ENCODE data around the gene PDIK1L. TPM values are rescaled to one million over a fixed set of nuclear protein-coding genes. Genes with fewer than 3 reads are reported as not detected.
A peak's percentile ranks its signal among the peaks of the same experiment; 100 is the strongest.

Gene PDIK1L
- total RNA-seq, 1 donor from 2014 or later = 3.1 TPM

GRCh38 chr1:26112407-26112775 is 767 bp downstream of the PDIK1L start:
- H3K4me1 ChIP-seq (ENCODE audit: insufficient read depth, low read length) = peaks cover 13% of the 10 kb centered on the region
- no peaks in the 10 kb centered on the region for H3K36me3 Mint-ChIP-seq (ENCODE audit: low read depth, unreplicated experiment)
- H3K4me3 ChIP-seq (ENCODE audit: insufficient read depth, low read depth, low read length) = peak overlapping the region; percentile 91
- no peaks in the 10 kb centered on the region for H4K20me1 ChIP-seq (ENCODE audit: insufficient read depth, low read length)
- peaks cover 14% of the 10 kb centered on the region for H3K79me2 ChIP-seq (ENCODE audit: insufficient read depth, low read length)
- H3K9ac ChIP-seq (ENCODE audit: low read length) = peak overlapping the region; percentile 86
- H3K9me3 Mint-ChIP-seq (ENCODE audit: unreplicated experiment) = no peaks in the 10 kb centered on the region
- H3K27ac ChIP-seq (ENCODE audit: low read depth, low read length) = peak overlapping the region; percentile 59
- H3K4me2 ChIP-seq (ENCODE audit: low read length) = peak overlapping the region; percentile 93
- no peaks in the 10 kb centered on the region for H3K36me3 ChIP-seq (ENCODE audit: insufficient read depth, low read length)
- H3K9me3 ChIP-seq (ENCODE audit: insufficient read depth, low read depth, low read length) = no peaks in the 10 kb centered on the region
- FAIRE-seq (no peak), DNase-seq (ENCODE audit: low read depth) (no peak)
- peaks cover 7% of the 10 kb centered on the region for H3K4me1 Mint-ChIP-seq (ENCODE audit: low read depth, unreplicated experiment)
- TF ChIP-seq CTCF (IDR thresholded peaks at IDR 0.05; ENCODE audit: insufficient read depth, low read depth, low read length) (no peak), EZH2 (IDR thresholded peaks at IDR 0.05; ENCODE audit: insufficient read depth, low read length) (no peak)
- H3K27ac Mint-ChIP-seq (ENCODE audit: unreplicated experiment) = peak overlapping the region; percentile 38
- H2AFZ ChIP-seq (ENCODE audit: low read depth, low read length) = peak overlapping the region; percentile 99
- H3K4me3 Mint-ChIP-seq (ENCODE audit: unreplicated experiment) = peak overlapping the region; percentile 92
- H3K27me3 ChIP-seq (ENCODE audit: insufficient read depth, low read length) = no peaks in the 10 kb centered on the region
- no peaks in the 10 kb centered on the region for H3K27me3 Mint-ChIP-seq (ENCODE audit: low read depth, unreplicated experiment)

DNA sequence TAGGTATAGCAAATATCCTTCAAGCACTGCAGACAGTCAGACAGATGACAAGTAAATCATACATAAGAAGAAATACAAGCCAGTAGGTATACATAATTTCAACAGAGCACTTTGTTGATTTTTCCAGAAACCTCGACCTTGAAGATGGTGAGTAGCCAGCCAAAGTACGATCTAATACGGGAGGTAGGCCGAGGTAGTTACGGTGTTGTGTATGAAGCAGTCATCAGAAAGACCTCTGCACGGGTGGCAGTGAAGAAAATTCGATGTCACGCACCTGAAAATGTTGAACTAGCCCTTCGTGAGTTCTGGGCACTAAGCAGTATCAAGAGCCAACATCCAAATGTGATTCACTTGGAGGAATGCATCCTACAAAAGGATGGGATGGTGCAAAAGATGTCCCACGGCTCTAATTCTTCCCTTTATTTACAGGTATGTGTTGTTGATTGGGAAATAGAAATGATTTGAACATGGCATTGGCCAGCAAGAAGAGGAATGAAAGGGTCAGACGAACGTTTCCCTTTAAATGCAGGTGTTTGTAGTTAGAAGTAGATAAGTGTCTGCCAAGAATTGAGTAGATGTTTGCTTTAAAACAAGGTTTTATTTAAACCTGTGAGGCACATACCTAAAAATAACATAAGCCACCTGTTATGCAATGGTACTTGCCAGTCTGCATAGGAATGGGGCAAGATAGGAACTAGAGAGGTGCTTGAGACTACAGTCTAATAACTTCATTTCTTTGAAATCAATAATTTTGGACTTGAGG is 2.7 kb downstream of the PDIK1L start:
- no peak overlapping the region for H3K27ac Mint-ChIP-seq (ENCODE audit: unreplicated experiment)
- Histone ChIP-seq H4K20me1 (ENCODE audit: insufficient read depth, low read length) (no peaks in the 10 kb centered on the region), H3K9ac (ENCODE audit: low read length) (no peak overlapping the region), H3K36me3 (ENCODE audit: insufficient read depth, low read length) (no peaks in the 10 kb centered on the region), H3K27me3 (ENCODE audit: insufficient read depth, low read length) (no peaks in the 10 kb centered on the region), H3K79me2 (ENCODE audit: insufficient read depth, low read length) (peaks cover 14% of the 10 kb centered on the region), H2AFZ (ENCODE audit: low read depth, low read length) (no peak overlapping the region), H3K27ac (ENCODE audit: low read depth, low read length) (no peak overlapping the region), H3K9me3 (ENCODE audit: insufficient read depth, low read depth, low read length) (no peaks in the 10 kb centered on the region), H3K4me1 (ENCODE audit: insufficient read depth, low read length) (peaks cover 13% of the 10 kb centered on the region), H3K4me3 (ENCODE audit: insufficient read depth, low read depth, low read length) (no peak overlapping the region), H3K4me2 (ENCODE audit: low read length) (no peak overlapping the region)
- FAIRE-seq = no peak
- no peaks in the 10 kb centered on the region for H3K36me3 Mint-ChIP-seq (ENCODE audit: low read depth, unreplicated experiment)
- H3K4me3 Mint-ChIP-seq (ENCODE audit: unreplicated experiment) = no peak overlapping the region
- H3K9me3 Mint-ChIP-seq (ENCODE audit: unreplicated experiment) = no peaks in the 10 kb centered on the region
- H3K27me3 Mint-ChIP-seq (ENCODE audit: low read depth, unreplicated experiment) = no peaks in the 10 kb centered on the region
- no peak for TF ChIP-seq EZH2 (IDR thresholded peaks at IDR 0.05; ENCODE audit: insufficient read depth, low read length)
- no peak for TF ChIP-seq CTCF (IDR thresholded peaks at IDR 0.05; ENCODE audit: insufficient read depth, low read depth, low read length)
- H3K4me1 Mint-ChIP-seq (ENCODE audit: low read depth, unreplicated experiment) = peaks cover 7% of the 10 kb centered on the region
- DNase-seq (ENCODE audit: low read depth) = no peak
